Gastroesophageal sphincter (tissue), 4 donors: ENCODE measurements around the gene ART5. TPM values are rescaled to one million over a fixed set of nuclear protein-coding genes. Genes with fewer than 3 reads are reported as not detected.

Experiments
- ATAC-seq: fragments of 150-250 bp; one replicate; pipeline ENCODE4 v1.9.1; 2016; ENCODE audit warnings: mild to moderate bottlenecking, moderate library complexity
- H3K27ac ChIP-seq, 4 donors: fragments of 200-600 bp; sonication (generic) in 3 of 4; 1 replicate in 3 of 4; 2 replicates in 1 of 4; pipeline ENCODE4 v1.5.1; 2016 to 2019
- H3K27me3 ChIP-seq: fragments of 200-600 bp; sonication (generic); one replicate; pipeline ENCODE4 v1.5.1; 2019
- H3K36me3 ChIP-seq, 2 donors: fragments of 200-600 bp; sonication (generic); one replicate each; pipeline ENCODE4 v1.5.1; 2019; ENCODE audit warnings: control low read depth in 1 of 2
- H3K4me1 ChIP-seq, 3 donors: fragments of 200-600 bp; sonication (generic); 1 replicate in 2 of 3; 2 replicates in 1 of 3; pipeline ENCODE4 v1.5.1; 2016 to 2019; ENCODE audit warnings: control low read depth in 2 of 3
- H3K4me3 ChIP-seq, 2 donors: fragments of 200-600 bp; sonication (generic); one replicate each; pipeline ENCODE4 v1.5.1; 2019; ENCODE audit warnings: mild to moderate bottlenecking in 1 of 2, moderate library complexity in 1 of 2
- H3K9me3 ChIP-seq, 3 donors: fragments of 200-600 bp; sonication (generic); one replicate each; pipeline ENCODE4 v1.5.1; 2017 to 2019; ENCODE audit warnings: control low read depth in 2 of 3
- EP300 ChIP-seq: sonication (generic); formaldehyde crosslinking; IDR thresholded peaks from one replicate; pipeline ENCODE4 v1.6.1; 2017; ENCODE audit warnings: antibody characterized with exemption, mild to moderate bottlenecking
- POLR2A ChIP-seq, 2 donors: fragments of 450-650 bp; IDR thresholded peaks; one replicate each; pipeline ENCODE4 v1.6.1; 2017; ENCODE audit warnings: antibody characterized with exemption in 2 of 2, mild to moderate bottlenecking in 2 of 2, moderate library complexity in 1 of 2
- POLR2AphosphoS5 ChIP-seq: sonication (generic); formaldehyde crosslinking; IDR thresholded peaks from one replicate; pipeline ENCODE4 v1.6.1; 2017; ENCODE audit warnings: antibody characterized with exemption
- WGBS, 2 donors: methylation state at CpG; one replicate each; pipeline ENCODE4 v1.1.5; 2018; ENCODE audit warnings: low coverage in 1 of 2; 5-methylcytosine and 5-hydroxymethylcytosine counted together
- total RNA-seq, 4 donors: library from RNA; depleted of rRNA; stranded (reverse); fragments of >200 nt; gene quantifications; one replicate each; pipeline ENCODE4 v1.1.0, GENCODE V29; 2016
- TF ChIP-seq, protein P1 (sequence below), 4 experiments: fragments of 200-600 bp in 2 of 4; fragments of 450-650 bp in 2 of 4; sonication (generic) in 1 of 4; IDR thresholded peaks; one replicate each; pipeline ENCODE4 v1.5.1; 2017 to 2019; ENCODE audit warnings: antibody characterized with exemption in 4 of 4, mild to moderate bottlenecking in 2 of 4, moderate library complexity in 2 of 4

ART5 gene
- under 1 TPM in 1 of 4 donors, not detected in 3; 0.27 TPM for total RNA-seq

DNA sequence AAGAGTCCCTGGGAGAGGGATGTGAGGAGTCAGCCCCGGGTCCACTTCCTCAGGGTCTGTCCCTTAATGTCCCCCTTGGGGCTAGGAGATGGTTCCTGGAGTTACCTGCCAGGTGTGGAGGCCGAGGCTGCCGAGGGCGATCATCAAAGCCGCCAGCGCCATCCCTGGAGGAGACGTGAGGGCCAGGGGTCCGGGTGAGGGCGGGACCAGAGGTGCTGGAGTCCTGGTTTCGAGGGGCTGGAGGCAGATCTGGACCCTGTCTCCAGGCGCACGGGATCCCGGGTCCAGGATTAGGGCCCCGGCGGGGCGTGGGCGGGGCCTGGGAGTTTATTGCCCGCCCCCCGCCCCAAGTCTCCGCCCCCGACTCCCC is at the start of gene ART5:
Gene ART5, minus strand, starts transcription at position 292 of the 370 bp plus-strand sequence. Its CDS starts 130 bp downstream, at position 162.
- TF ChIP-seq POLR2AphosphoS5 (no peak), EP300 (no peak), POLR2A (IDR thresholded peaks at IDR 0.05) (no peak)
- TF ChIP-seq, protein P1, sequence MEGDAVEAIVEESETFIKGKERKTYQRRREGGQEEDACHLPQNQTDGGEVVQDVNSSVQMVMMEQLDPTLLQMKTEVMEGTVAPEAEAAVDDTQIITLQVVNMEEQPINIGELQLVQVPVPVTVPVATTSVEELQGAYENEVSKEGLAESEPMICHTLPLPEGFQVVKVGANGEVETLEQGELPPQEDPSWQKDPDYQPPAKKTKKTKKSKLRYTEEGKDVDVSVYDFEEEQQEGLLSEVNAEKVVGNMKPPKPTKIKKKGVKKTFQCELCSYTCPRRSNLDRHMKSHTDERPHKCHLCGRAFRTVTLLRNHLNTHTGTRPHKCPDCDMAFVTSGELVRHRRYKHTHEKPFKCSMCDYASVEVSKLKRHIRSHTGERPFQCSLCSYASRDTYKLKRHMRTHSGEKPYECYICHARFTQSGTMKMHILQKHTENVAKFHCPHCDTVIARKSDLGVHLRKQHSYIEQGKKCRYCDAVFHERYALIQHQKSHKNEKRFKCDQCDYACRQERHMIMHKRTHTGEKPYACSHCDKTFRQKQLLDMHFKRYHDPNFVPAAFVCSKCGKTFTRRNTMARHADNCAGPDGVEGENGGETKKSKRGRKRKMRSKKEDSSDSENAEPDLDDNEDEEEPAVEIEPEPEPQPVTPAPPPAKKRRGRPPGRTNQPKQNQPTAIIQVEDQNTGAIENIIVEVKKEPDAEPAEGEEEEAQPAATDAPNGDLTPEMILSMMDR (IDR thresholded peaks at IDR 0.05) = no peak
- no peak for ATAC-seq
- peak within 1 kb of the TSS in 3 of 4 donors; percentile 11 to 69 (median 43) for H3K27ac ChIP-seq
- no peaks in the 10 kb centered on the region for H3K27me3 ChIP-seq
- WGBS, 2 donors = 0 to 7% methylated on average over 1 to 3 of the region's 21 CpGs
- no peaks in the 10 kb centered on the region for H3K36me3 ChIP-seq
- peak within 1 kb of the TSS; percentile 53 to 62 for H3K4me3 ChIP-seq
- H3K9me3 ChIP-seq = no peaks in the 10 kb centered on the region
- H3K4me1 ChIP-seq = peaks cover 0 to 22% (median 9%) of the 10 kb centered on the region in 3 donors

DNA sequence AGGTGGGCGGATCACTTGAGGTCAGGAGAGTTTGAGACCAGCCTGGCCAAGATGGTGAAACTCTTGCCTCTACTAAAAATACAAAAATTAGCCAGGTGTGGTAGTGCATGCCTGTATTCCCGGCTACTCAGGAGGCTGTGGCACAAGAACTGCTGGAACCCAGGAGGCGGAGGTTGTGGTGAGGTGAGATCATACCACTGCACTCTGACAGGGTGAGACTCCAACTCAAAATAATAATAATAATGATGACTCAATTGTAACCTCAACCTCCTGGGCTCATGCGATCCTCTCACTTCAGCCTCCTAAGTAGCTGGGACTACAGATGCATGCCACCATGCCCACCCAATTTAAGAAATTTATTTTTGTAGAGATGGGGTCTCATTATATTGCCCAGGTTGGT is 45.0 kb upstream of the ART5 start:
- Histone ChIP-seq H3K4me1 (peaks cover 0 to 26% (median 0%) of the 10 kb centered on the region in 3 donors), H3K4me3 (no peak overlapping the region), H3K36me3 (peaks cover 3 to 94% of the 10 kb centered on the region in 2 donors), H3K9me3 (no peaks in the 10 kb centered on the region), H3K27ac (no peak overlapping the region), H3K27me3 (no peaks in the 10 kb centered on the region)
- 50 to 78% methylated on average over 2 to 3 of the region's 4 CpGs for WGBS, 2 donors
- TF ChIP-seq POLR2AphosphoS5 = no peak
- no peak for TF ChIP-seq EP300
- TF ChIP-seq, protein P1 (IDR thresholded peaks at IDR 0.05) = no peak
- TF ChIP-seq POLR2A (IDR thresholded peaks at IDR 0.05) = no peak
- ATAC-seq = no peak

- peak overlapping the region in 1 of 4 donors; percentile 49 for H3K27ac ChIP-seq
- H3K27me3 ChIP-seq = no peaks in the 10 kb centered on the region
- no peak for ATAC-seq
- peaks cover 3 to 94% of the 10 kb centered on the region in 2 donors for H3K36me3 ChIP-seq
- H3K9me3 ChIP-seq = no peaks in the 10 kb centered on the region
- H3K4me1 ChIP-seq = peaks cover 0 to 26% (median 0%) of the 10 kb centered on the region in 3 donors
- H3K4me3 ChIP-seq = no peak overlapping the region
- no peak for TF ChIP-seq POLR2AphosphoS5
- no peak for TF ChIP-seq EP300
- TF ChIP-seq POLR2A (IDR thresholded peaks at IDR 0.05) = no peak
- TF ChIP-seq, protein P1 (IDR thresholded peaks at IDR 0.05) = no peak
- WGBS, 2 donors = 23 to 68% methylated on average over 2 to 4 of the region's 7 CpGs
These were observed 44.1 kb upstream of the ART5 start for GRCh38 chr11:3685923-3686322.

- Histone ChIP-seq H3K4me1 (peaks cover 0 to 26% (median 0%) of the 10 kb centered on the region in 3 donors), H3K4me3 (no peak overlapping the region), H3K9me3 (no peaks in the 10 kb centered on the region), H3K27me3 (no peaks in the 10 kb centered on the region), H3K27ac (peak overlapping the region in 1 of 4 donors; percentile 49), H3K36me3 (peaks cover 3 to 94% of the 10 kb centered on the region in 2 donors)
- ATAC-seq = no peak
- 20 to 57% methylated on average over 2 of the region's 2 CpGs for WGBS, 2 donors
- TF ChIP-seq POLR2A (IDR thresholded peaks at IDR 0.05) (no peak), POLR2AphosphoS5 (no peak), EP300 (no peak)
- TF ChIP-seq, protein P1 (IDR thresholded peaks at IDR 0.05) = no peak
These were observed 43.0 kb upstream of the ART5 start for GRCh38 chr11:3684819-3685172.

DNA sequence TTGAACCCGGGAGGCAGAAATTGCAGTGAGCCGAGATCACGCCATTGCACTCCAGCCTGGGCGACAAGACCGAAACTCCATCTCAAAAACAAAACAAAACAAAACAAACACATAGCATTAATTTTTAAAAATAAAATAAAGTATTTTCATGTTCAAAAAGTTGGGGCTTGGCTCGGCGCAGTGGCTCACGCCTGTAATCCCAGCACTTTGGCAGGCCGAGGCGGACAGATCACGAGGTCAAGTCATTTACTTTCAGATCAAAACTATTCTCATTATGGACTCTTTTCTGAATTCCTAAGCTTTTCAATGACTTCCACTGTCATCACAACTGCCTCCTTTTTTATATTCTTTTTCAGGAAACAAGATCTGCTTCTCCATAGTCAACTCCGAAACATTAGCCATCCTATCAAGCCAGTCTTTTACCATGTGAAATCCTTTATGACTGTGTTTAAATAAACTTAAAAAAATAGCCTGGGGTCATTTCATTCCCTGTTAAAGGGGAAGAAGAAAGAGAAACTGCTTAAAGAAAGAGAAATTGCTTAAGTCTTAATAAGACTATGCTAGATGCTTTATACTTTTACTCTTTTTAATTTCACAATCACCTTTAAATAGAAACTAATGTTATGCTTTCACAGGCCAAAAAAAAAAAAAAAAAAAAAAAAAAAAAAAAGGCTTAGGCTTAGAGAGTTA is 42.5 kb upstream of the ART5 start:
- no peak for TF ChIP-seq POLR2AphosphoS5
- TF ChIP-seq, protein P1 (IDR thresholded peaks at IDR 0.05) = no peak
- TF ChIP-seq POLR2A (IDR thresholded peaks at IDR 0.05) = no peak
- TF ChIP-seq EP300 = no peak
- H3K4me3 ChIP-seq = no peak overlapping the region
- H3K9me3 ChIP-seq = no peaks in the 10 kb centered on the region
- H3K27ac ChIP-seq = peak overlapping the region in 1 of 4 donors; percentile 49
- H3K36me3 ChIP-seq = peaks cover 3 to 94% of the 10 kb centered on the region in 2 donors
- 72 to 76% methylated on average over 9 to 12 of the region's 12 CpGs for WGBS, 2 donors
- H3K4me1 ChIP-seq = peaks cover 0 to 26% (median 0%) of the 10 kb centered on the region in 3 donors
- ATAC-seq = no peak
- no peaks in the 10 kb centered on the region for H3K27me3 ChIP-seq
